Hepatocyte (in vitro differentiated cells): ENCODE measurements around the gene HNF4A.
"Not testable (repeated sequence)": the region's sequence is repeated elsewhere in the genome, so short reads cannot be mapped to it uniquely, and the experiment has no call there.

Experiments used
- EZH2 ChIP-seq: fragments of 200-600 bp; sonication (generic); IDR thresholded peaks from 2 replicates; pipeline ENCODE4 v1.6.1; 2016; ENCODE audit warnings: antibody characterized with exemption, mild to moderate bottlenecking, borderline replicate concordance
- TF ChIP-seq, protein P1 (sequence below): fragments of 200-600 bp; sonication (generic); IDR thresholded peaks from 2 replicates; pipeline ENCODE4 v1.5.1; 2016; ENCODE audit warnings: antibody characterized with exemption, mild to moderate bottlenecking; ENCODE audit not compliant: poor library complexity

DNA sequence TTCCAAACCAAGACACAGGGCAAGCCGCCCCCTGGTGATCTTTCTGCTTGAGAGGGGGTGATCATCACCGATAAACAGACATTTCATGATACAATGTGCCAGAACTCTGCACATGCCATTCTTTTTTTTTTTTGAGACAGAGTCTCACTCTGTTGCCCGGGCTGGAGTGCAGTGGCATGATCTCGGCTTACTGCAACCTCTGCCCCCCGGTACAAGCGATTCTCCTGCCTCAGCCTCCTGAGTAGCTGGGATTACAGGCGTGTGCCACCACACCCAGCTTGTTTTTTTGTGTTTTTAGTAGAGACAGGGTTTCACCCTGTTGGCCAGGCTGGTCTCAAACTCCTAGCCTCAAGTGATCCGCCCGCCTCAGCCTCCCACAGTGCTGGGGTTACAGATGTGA, 116.8 kb downstream of the HNF4A start:
- TF ChIP-seq, protein P1, sequence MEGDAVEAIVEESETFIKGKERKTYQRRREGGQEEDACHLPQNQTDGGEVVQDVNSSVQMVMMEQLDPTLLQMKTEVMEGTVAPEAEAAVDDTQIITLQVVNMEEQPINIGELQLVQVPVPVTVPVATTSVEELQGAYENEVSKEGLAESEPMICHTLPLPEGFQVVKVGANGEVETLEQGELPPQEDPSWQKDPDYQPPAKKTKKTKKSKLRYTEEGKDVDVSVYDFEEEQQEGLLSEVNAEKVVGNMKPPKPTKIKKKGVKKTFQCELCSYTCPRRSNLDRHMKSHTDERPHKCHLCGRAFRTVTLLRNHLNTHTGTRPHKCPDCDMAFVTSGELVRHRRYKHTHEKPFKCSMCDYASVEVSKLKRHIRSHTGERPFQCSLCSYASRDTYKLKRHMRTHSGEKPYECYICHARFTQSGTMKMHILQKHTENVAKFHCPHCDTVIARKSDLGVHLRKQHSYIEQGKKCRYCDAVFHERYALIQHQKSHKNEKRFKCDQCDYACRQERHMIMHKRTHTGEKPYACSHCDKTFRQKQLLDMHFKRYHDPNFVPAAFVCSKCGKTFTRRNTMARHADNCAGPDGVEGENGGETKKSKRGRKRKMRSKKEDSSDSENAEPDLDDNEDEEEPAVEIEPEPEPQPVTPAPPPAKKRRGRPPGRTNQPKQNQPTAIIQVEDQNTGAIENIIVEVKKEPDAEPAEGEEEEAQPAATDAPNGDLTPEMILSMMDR: not testable (repeated sequence)
- TF ChIP-seq EZH2: not testable (repeated sequence)
